DND-41 (cell line): ENCODE results near the gene SLC35F3.

Experiments used
- ATAC-seq: fragments of 200-7000 bp; cut with Tn5 transposase; 3 replicates; pipeline ENCODE4 v1.9.1; 2021; ENCODE audit warnings: low read depth; ENCODE audit not compliant: insufficient read depth
- DNase-seq: peaks from one replicate; pipeline ENCODE4 v3.0.0-alpha.2; 2020
- H2AFZ ChIP-seq: 2 replicates; pipeline ENCODE4 v1.6.0; 2012; ENCODE audit warnings: low read depth, low read length
- H3K27ac ChIP-seq: 2 replicates; pipeline ENCODE4 v1.5.1; 2012; ENCODE audit warnings: low read length, inconsistent platforms
- H3K27me3 ChIP-seq: fragments of 200-600 bp; sonication (generic); 2 replicates; pipeline ENCODE4 v1.6.0; 2012; ENCODE audit warnings: low read length, mild to moderate bottlenecking, inconsistent platforms; ENCODE audit not compliant: insufficient read depth, poor library complexity
- H3K36me3 ChIP-seq: 2 replicates; pipeline ENCODE4 v1.5.1; 2012; ENCODE audit warnings: low read length, inconsistent platforms; ENCODE audit not compliant: insufficient read depth
- H3K4me1 ChIP-seq: 2 replicates; pipeline ENCODE4 v1.5.1; 2012; ENCODE audit warnings: mild to moderate bottlenecking, low read length; ENCODE audit not compliant: insufficient read depth
- H3K4me2 ChIP-seq: 2 replicates; pipeline ENCODE4 v1.6.0; 2012; ENCODE audit warnings: mild to moderate bottlenecking, moderate library complexity, low read length, inconsistent platforms; ENCODE audit not compliant: insufficient read depth
- H3K4me3 ChIP-seq, 2 experiments: fragments of 200-600 bp in 1 of 2; shearing (Covaris generic) in 1 of 2; 2 replicates each; pipeline ENCODE4 v1.5.1; 2012 to 2016; ENCODE audit warnings: inconsistent platforms in 2 of 2, low read length in 2 of 2, mild to moderate bottlenecking in 2 of 2, low read depth in 1 of 2, moderate library complexity in 1 of 2
- H3K79me2 ChIP-seq: 2 replicates; pipeline ENCODE4 v1.6.0; 2012; ENCODE audit warnings: low read length, inconsistent platforms; ENCODE audit not compliant: insufficient read depth
- H3K9ac ChIP-seq: 2 replicates; pipeline ENCODE4 v1.6.0; 2012; ENCODE audit warnings: low read depth, mild to moderate bottlenecking, inconsistent platforms, low read length, moderate library complexity
- H3K9me3 ChIP-seq: 2 replicates; pipeline ENCODE4 v1.5.1; 2012; ENCODE audit warnings: low read length, moderate library complexity, mild to moderate bottlenecking, inconsistent platforms; ENCODE audit not compliant: insufficient read depth, severe bottlenecking
- H4K20me1 ChIP-seq: 2 replicates; pipeline ENCODE4 v1.6.0; 2012; ENCODE audit warnings: low read length; ENCODE audit not compliant: insufficient read depth
- CTCF ChIP-seq: IDR thresholded peaks from 2 replicates; pipeline ENCODE4 v1.5.1; 2012; ENCODE audit warnings: borderline replicate concordance, low read length, moderate library complexity, mild to moderate bottlenecking; ENCODE audit not compliant: poor library complexity, severe bottlenecking; ENCODE audit errors: extremely low read depth
- EZH2 ChIP-seq: IDR thresholded peaks from 3 replicates; pipeline ENCODE4 v1.6.1; 2012; ENCODE audit warnings: borderline replicate concordance, low read depth, mild to moderate bottlenecking, moderate library complexity, low read length, inconsistent platforms; ENCODE audit not compliant: severe bottlenecking

SLC35F3 gene

GRCh38 chr1:233905416-233906051 is 1.1 kb downstream of the SLC35F3 start:
- Histone ChIP-seq H3K27ac (no peak overlapping the region), H3K79me2 (no peaks in the 10 kb centered on the region), H2AFZ (no peak overlapping the region), H3K4me3 (no peak overlapping the region), H3K9me3 (no peaks in the 10 kb centered on the region), H3K27me3 (no peaks in the 10 kb centered on the region), H3K36me3 (no peaks in the 10 kb centered on the region), H4K20me1 (no peaks in the 10 kb centered on the region), H3K4me1 (no peaks in the 10 kb centered on the region), H3K9ac (no peak overlapping the region), H3K4me2 (no peak overlapping the region)
- no peak for TF ChIP-seq CTCF
- TF ChIP-seq EZH2 = no peak
- DNase-seq (no peak), ATAC-seq (no peak)

GRCh38 chr1:233907151-233907550 is 2.7 kb downstream of the SLC35F3 start:
- ATAC-seq (no peak), DNase-seq (no peak)
- no peaks in the 10 kb centered on the region for H4K20me1 ChIP-seq
- H3K9me3 ChIP-seq = no peaks in the 10 kb centered on the region
- no peaks in the 10 kb centered on the region for H3K79me2 ChIP-seq
- H3K27me3 ChIP-seq = no peaks in the 10 kb centered on the region
- H3K36me3 ChIP-seq = no peaks in the 10 kb centered on the region
- TF ChIP-seq EZH2 (no peak), CTCF (no peak)
- no peak overlapping the region for H2AFZ ChIP-seq
- no peaks in the 10 kb centered on the region for H3K4me1 ChIP-seq
- H3K4me2 ChIP-seq = no peak overlapping the region
- H3K9ac ChIP-seq = no peak overlapping the region
- no peak overlapping the region for H3K4me3 ChIP-seq
- H3K27ac ChIP-seq = no peak overlapping the region

GRCh38 chr1:233908092-233908491 is 3.6 kb downstream of the SLC35F3 start:
- no peak overlapping the region for H3K27ac ChIP-seq
- H3K4me1 ChIP-seq = no peaks in the 10 kb centered on the region
- TF ChIP-seq EZH2 (no peak), CTCF (no peak)
- H3K36me3 ChIP-seq = no peaks in the 10 kb centered on the region
- H3K9ac ChIP-seq = no peak overlapping the region
- H3K4me2 ChIP-seq = no peak overlapping the region
- H3K27me3 ChIP-seq = no peaks in the 10 kb centered on the region
- no peaks in the 10 kb centered on the region for H3K79me2 ChIP-seq
- ATAC-seq (no peak), DNase-seq (no peak)
- no peaks in the 10 kb centered on the region for H4K20me1 ChIP-seq
- no peaks in the 10 kb centered on the region for H3K9me3 ChIP-seq
- no peak overlapping the region for H3K4me3 ChIP-seq
- no peak overlapping the region for H2AFZ ChIP-seq
